ENCODE measurements around the gene CSRP1. TPM values are rescaled to one million over a fixed set of nuclear protein-coding genes. Genes with fewer than 3 reads are reported as not detected.

CSRP1 gene
- total and polyA plus RNA-seq, 9 of the 15 experiments (the other 6 are each of a cell fraction or from before 2014, with no cell fraction given) = 6.8 to 39.4 (median 23.7) TPM

GRCh38 chr1:201436393-201436792 lies 70.5 kb downstream of the CSRP1 start (continued):
- no peak for TF ChIP-seq ZBTB40 (IDR thresholded peaks at IDR 0.05)
- 0 out of 2 replicates have a peak, but pooled peaks have one; percentile 35 for TF ChIP-seq ZBTB40 (CRISPR knock-in tag; IDR thresholded peaks at IDR 0.05)
- no peak for TF ChIP-seq CEBPB (tag; IDR thresholded peaks at IDR 0.05)
- TF ChIP-seq CTCF (IDR thresholded peaks at IDR 0.05 in 2 of 3, conservative IDR thresholded peaks at IDR 0.05 in 1 of 3; ENCODE audit: insufficient read depth in 2 of 3, low read depth in 1 of 3, low read length in 3 of 3) = peak; percentile 50 to 53 (median 50); a peak in 5 of 6 replicates
- TF ChIP-seq RCOR1 (IDR thresholded peaks at IDR 0.05; ENCODE audit: borderline replicate concordance in 1 of 2, low read depth in 2 of 2, low read length in 2 of 2) = no peak
- TF ChIP-seq ZNF431 (CRISPR knock-in tag; IDR thresholded peaks at IDR 0.05) = no peak
- no peak for TF ChIP-seq ZZZ3 (IDR thresholded peaks at IDR 0.05)
- no peak for TF ChIP-seq SNAPC5 (CRISPR knock-in tag; IDR thresholded peaks at IDR 0.05)
- TF ChIP-seq ETV1 (tag; conservative IDR thresholded peaks at IDR 0.05; ENCODE audit: low read depth) = no peak
- TF ChIP-seq PHF8 (IDR thresholded peaks at IDR 0.05; ENCODE audit: borderline replicate concordance, low read length) = no peak
- no peak for TF ChIP-seq BMI1 (IDR thresholded peaks at IDR 0.05; ENCODE audit: low read length)
- TF ChIP-seq POLR2G (IDR thresholded peaks at IDR 0.05; ENCODE audit: low read depth, low read length) = no peak
- no peak for TF ChIP-seq MYNN (IDR thresholded peaks at IDR 0.05)
- no peak for TF ChIP-seq MYNN (CRISPR knock-in tag; IDR thresholded peaks at IDR 0.05)
